Fibroblast of lung (primary cell): ENCODE data around the gene NKTR. TPM values are rescaled to one million over a fixed set of nuclear protein-coding genes. Genes with fewer than 3 reads are reported as not detected.

Experiments used
- DNase-seq, 2 donors: peaks; one replicate each; pipeline versions ENCODE4 v3.0.0 to v3.0.0-alpha.2; 2010; ENCODE audit warnings: low read depth in 2 of 2
- H2AFZ ChIP-seq: 2 replicates; pipeline ENCODE4 v1.5.1; 2012; ENCODE audit warnings: low read length, control low read depth, inconsistent platforms
- H3K27ac ChIP-seq: 2 replicates; pipeline ENCODE4 v1.5.1; 2011; ENCODE audit warnings: low read length, control low read depth; ENCODE audit not compliant: insufficient read depth
- H3K27me3 ChIP-seq: 2 replicates; pipeline ENCODE4 v1.5.1; 2011; ENCODE audit warnings: mild to moderate bottlenecking, low read length; ENCODE audit not compliant: control insufficient read depth, insufficient read depth
- H3K36me3 ChIP-seq: 2 replicates; pipeline ENCODE4 v1.5.1; 2011; ENCODE audit warnings: low read length; ENCODE audit not compliant: control insufficient read depth, insufficient read depth
- H3K4me1 ChIP-seq: 2 replicates; pipeline ENCODE4 v1.5.1; 2011; ENCODE audit warnings: low read length; ENCODE audit not compliant: control insufficient read depth, insufficient read depth; ENCODE audit errors: extremely low read depth
- H3K4me2 ChIP-seq: 2 replicates; pipeline ENCODE4 v1.5.1; 2011; ENCODE audit warnings: low read length, control low read depth; ENCODE audit not compliant: insufficient read depth; ENCODE audit errors: extremely low read depth
- H3K4me3 ChIP-seq, 4 experiments: fragments of 200-600 bp in 1 of 4; sonication (generic) in 1 of 4; replicated peaks in 1 of 4; 2 replicates each; pipeline ENCODE4 v1.5.1; 2011 to 2016; ENCODE audit warnings: low read length in 4 of 4, low read depth in 3 of 4, mild to moderate bottlenecking in 3 of 4, control low read depth in 2 of 4, inconsistent platforms in 1 of 4, mixed read lengths in 1 of 4; ENCODE audit not compliant: insufficient read depth in 1 of 4; ENCODE audit errors: control extremely low read depth in 1 of 4
- H3K79me2 ChIP-seq: 2 replicates; pipeline ENCODE4 v1.5.1; 2012; ENCODE audit warnings: mild to moderate bottlenecking, low read length, inconsistent platforms; ENCODE audit not compliant: control insufficient read depth, insufficient read depth
- H3K9ac ChIP-seq: 2 replicates; pipeline ENCODE4 v1.5.1; 2011; ENCODE audit warnings: mild to moderate bottlenecking, low read length, control low read depth; ENCODE audit not compliant: insufficient read depth
- H3K9me3 ChIP-seq: 2 replicates; pipeline ENCODE4 v1.5.1; 2012; ENCODE audit warnings: low read depth, low read length; ENCODE audit not compliant: control insufficient read depth, insufficient read depth
- H4K20me1 ChIP-seq: 2 replicates; pipeline ENCODE4 v1.5.1; 2011; ENCODE audit warnings: low read length; ENCODE audit not compliant: control insufficient read depth, insufficient read depth; ENCODE audit errors: extremely low read depth
- CTCF ChIP-seq, 2 donors: IDR thresholded peaks in 1 of 2; conservative IDR thresholded peaks in 1 of 2; 1 replicate in 1 of 2; 2 replicates in 1 of 2; pipeline ENCODE4 v1.5.1; 2011 to 2012; ENCODE audit warnings: low read length in 2 of 2, control low read depth in 1 of 2, inconsistent platforms in 1 of 2, low read depth in 1 of 2, mild to moderate bottlenecking in 1 of 2
- EZH2 ChIP-seq: IDR thresholded peaks from 2 replicates; pipeline ENCODE4 v1.5.1; 2012; ENCODE audit warnings: low read length, control low read depth, mild to moderate bottlenecking; ENCODE audit errors: missing control alignments
- polyA plus RNA-seq, 2 donors: library from polyadenylated mRNA; depleted of rRNA in 1 of 2; stranded (reverse) in 1 of 2; unstranded in 1 of 2; fragments of >200 nt; gene quantifications; 2 replicates each; pipeline ENCODE4 v1.2.1, GENCODE V29; 2011 to 2012; ENCODE audit warnings: missing spikeins in 1 of 2
- total RNA-seq: library from RNA; depleted of rRNA; stranded (reverse); fragments of >200 nt; gene quantifications from 2 replicates; pipeline ENCODE4 v1.2.1, GENCODE V29; 2014

The NKTR gene
- total and polyA plus RNA-seq, 2 donors (not counting 1 experiment from before 2014, with no cell fraction given): 26.4 to 44.6 TPM

- H3K9me3 ChIP-seq: no peaks in the 10 kb centered on the region
- H3K27me3 ChIP-seq: no peaks in the 10 kb centered on the region
- peaks cover 28% of the 10 kb centered on the region for H3K79me2 ChIP-seq
- peak overlapping the region; percentile 80 for H3K27ac ChIP-seq
- TF ChIP-seq EZH2 (no peak), CTCF (conservative IDR thresholded peaks at IDR 0.05 in 1 of 2, IDR thresholded peaks at IDR 0.05 in 1 of 2; ENCODE audit: low read depth in 1 of 2, low read length in 2 of 2) (no peak)
- peaks cover 3% of the 10 kb centered on the region for H3K36me3 ChIP-seq
- H3K9ac ChIP-seq: no peak overlapping the region
- H3K4me2 ChIP-seq: peak overlapping the region; percentile 80
- peak overlapping the region in 2 of 4 experiments; percentile 70 to 82 for H3K4me3 ChIP-seq
- H4K20me1 ChIP-seq: no peaks in the 10 kb centered on the region
- peak; percentile 57 to 78 for DNase-seq
- peaks cover 33% of the 10 kb centered on the region for H3K4me1 ChIP-seq
- H2AFZ ChIP-seq: no peak overlapping the region
Measured at GRCh38 chr3:42651248-42652091, 51.0 kb downstream of the NKTR start.

- no peak for TF ChIP-seq EZH2
- no peak for TF ChIP-seq CTCF (conservative IDR thresholded peaks at IDR 0.05 in 1 of 2, IDR thresholded peaks at IDR 0.05 in 1 of 2; ENCODE audit: low read depth in 1 of 2, low read length in 2 of 2)
- Histone ChIP-seq H3K4me2 (peak overlapping the region; percentile 80), H3K79me2 (peaks cover 32% of the 10 kb centered on the region), H3K4me1 (peaks cover 33% of the 10 kb centered on the region), H3K9me3 (no peaks in the 10 kb centered on the region), H4K20me1 (no peaks in the 10 kb centered on the region), H3K36me3 (peaks cover 3% of the 10 kb centered on the region), H3K4me3 (peak overlapping the region; percentile 60 to 82 (median 75)), H3K9ac (no peak overlapping the region), H2AFZ (no peak overlapping the region), H3K27ac (peak overlapping the region; percentile 80), H3K27me3 (no peaks in the 10 kb centered on the region)
- peak in 1 of 2 donors; percentile 24 for DNase-seq
Measured at GRCh38 chr3:42652251-42652610, 51.7 kb downstream of the NKTR start.

- Histone ChIP-seq H3K27ac (peak overlapping the region; percentile 80), H3K9me3 (no peaks in the 10 kb centered on the region), H3K4me1 (peaks cover 33% of the 10 kb centered on the region), H3K79me2 (peaks cover 32% of the 10 kb centered on the region), H3K4me2 (peak overlapping the region; percentile 80), H2AFZ (no peak overlapping the region), H3K36me3 (peaks cover 1% of the 10 kb centered on the region), H4K20me1 (no peaks in the 10 kb centered on the region), H3K9ac (no peak overlapping the region), H3K27me3 (no peaks in the 10 kb centered on the region), H3K4me3 (peak overlapping the region; percentile 60 to 82 (median 75))
- DNase-seq: peak; percentile 77 to 85
- no peak for TF ChIP-seq EZH2
- no peak for TF ChIP-seq CTCF (conservative IDR thresholded peaks at IDR 0.05 in 1 of 2, IDR thresholded peaks at IDR 0.05 in 1 of 2; ENCODE audit: low read depth in 1 of 2, low read length in 2 of 2)
Measured at GRCh38 chr3:42652611-42653302, 52.3 kb downstream of the NKTR start.
